HG02981 (cell line): Measurements from ENCODE around the gene RPS15.

ENCODE experiments used
- ATAC-seq: cut with Tn5 transposase; IDR thresholded peaks from one replicate; pipeline ENCODE4 v1.9.1; 2021; ENCODE audit warnings: mild to moderate bottlenecking, moderate library complexity; ENCODE audit not compliant: unreplicated experiment

The RPS15 gene

DNA sequence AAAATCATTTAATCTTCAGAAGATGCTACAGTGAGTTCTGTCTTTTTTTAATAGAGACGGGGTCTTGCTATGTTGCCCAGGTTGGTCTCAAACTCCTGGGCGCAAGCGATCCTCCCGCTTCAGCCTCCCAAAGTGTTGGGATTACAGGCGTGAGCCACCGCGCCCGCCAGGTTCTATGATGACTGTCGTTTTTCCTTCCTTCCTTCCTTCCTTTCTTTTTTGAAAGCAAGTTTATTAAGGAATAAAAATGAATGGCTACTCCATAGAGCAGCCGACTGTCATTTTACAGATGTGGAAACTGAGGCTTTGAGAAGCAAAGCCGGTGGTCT, 36.3 kb upstream of the RPS15 start:
- ATAC-seq, result no peak

DNA sequence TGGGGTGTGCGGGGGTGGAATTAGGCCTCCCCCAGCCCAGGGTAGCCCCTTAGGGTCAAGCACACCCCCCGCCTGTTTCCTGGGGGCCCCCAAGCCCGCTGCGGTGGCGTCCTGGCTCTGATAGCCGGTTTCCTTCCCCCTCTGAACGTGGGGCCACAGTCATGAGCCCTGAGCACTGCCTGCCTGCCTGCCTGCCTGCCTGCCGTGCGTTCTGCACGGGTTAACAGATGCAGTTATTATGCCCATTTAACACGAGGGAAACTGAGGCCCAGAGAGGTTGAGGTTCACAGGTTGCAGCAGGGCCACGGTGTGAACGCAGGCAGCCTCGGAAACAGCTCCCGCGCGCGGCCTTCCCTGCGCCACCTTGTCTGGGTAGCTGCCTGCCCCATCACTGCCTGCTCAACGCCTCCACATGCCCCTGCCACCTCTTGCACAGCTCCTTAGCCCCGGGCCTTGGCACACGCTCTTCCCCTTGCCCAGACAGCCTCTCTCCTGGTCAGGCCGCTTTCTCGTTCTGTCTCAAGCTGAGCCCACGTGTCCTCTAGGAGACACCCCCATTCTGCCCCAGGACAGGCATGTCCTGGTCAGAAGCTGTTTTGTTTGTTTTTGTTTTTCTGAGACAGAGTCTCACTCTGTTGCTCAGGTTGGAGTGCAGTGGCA, 35.7 kb upstream of the RPS15 start:
- no peak for ATAC-seq

- ATAC-seq, result peak; percentile 77
These were observed 31.2 kb upstream of the RPS15 start for GRCh38 chr19:1406774-1407527.

GRCh38 chr19:1407528-1408299, 30.5 kb upstream of the RPS15 start, which contains the start of gene DAZAP1:
TSS of gene DAZAP1 (plus strand) at chr19:1407586. CDS start at chr19:1407774, 188 bp downstream.
- ATAC-seq, result peak; percentile 14

DNA sequence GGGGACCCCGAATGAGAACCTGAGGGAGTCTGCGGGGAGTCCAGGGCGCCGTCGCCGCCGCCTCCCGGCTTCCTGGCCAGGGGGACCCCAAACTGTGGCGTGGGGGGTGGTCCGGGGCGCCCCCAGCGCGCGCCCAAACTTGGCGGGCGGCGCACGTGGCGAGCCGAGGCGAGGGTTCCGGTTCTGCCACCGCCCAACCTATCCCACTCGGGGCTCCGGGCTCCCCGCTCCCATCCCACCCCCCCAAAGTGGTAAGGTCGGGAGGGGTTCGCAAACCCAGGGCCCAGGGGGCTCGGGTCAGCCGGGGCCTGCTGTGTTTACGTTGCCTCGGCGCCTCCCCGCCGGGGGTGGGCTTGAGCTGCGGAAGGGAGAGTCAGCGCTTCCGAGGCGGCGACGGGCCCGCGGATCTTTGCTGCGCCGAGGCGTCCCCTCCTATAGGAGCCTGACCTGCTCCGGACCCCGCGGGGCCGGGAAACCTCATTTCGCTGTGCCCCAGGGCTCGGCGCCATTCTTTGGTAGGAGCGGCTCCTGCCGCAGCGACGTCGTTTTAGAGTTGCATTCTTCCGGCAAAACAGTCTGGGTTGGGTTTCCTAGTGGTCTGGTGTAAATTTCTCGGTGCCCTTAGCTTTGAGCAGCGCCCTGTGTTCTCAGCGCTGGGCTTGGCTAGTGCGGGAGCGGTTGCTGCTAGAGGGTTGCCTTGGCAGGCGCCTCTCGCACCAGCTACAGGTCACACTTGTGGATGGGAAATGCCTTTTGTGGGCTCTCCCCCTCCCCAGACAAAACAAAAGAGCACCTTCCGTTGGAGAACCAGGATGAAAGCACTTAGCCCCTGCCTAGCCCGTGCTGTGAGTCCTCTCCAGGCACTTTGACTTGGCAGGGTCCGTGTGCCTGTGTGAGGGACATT, 29.6 kb upstream of the RPS15 start:
- ATAC-seq, result no peak

DNA sequence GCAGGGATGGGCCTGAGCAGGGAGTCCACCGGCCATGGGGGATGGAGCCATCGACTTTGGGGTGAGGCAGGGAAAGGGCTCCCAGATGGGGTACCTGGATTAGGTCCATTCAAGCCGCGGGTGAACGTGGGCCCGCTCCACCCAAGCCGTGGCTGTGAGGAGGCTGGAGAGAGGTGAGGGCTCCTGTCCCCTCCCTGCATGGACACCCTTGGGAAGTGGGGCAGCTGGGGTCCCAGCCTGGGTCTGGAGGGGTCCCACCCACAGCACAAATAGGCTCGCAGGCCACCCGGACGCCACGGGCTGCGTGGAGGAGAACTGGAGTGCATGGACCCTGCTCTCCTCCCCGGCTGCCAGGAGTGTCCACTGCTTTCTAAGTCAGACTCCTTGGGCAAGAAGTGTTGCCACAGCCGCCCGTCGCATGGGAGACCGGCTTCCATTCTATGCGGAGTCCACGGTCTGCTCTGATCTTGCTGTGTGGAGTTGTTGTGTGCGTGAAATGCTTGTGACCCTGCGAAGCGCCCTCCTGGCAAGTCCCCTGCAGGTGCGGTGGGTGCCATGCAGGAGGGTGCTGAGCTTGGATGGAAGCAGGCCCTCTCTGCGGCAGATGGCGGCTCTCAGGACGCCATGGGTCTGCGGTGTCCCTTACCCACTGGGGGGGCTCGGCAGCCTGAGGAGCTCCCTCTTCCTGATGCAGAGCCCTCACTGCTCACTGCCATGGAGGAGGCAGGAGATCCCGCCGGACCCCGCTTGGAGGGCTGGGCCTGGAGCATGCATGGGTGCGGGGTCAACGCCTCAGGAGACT, 28.8 kb upstream of the RPS15 start:
- ATAC-seq, result no peak

- no peak for ATAC-seq
These were observed 27.9 kb upstream of the RPS15 start for GRCh38 chr19:1410136-1410786.

DNA sequence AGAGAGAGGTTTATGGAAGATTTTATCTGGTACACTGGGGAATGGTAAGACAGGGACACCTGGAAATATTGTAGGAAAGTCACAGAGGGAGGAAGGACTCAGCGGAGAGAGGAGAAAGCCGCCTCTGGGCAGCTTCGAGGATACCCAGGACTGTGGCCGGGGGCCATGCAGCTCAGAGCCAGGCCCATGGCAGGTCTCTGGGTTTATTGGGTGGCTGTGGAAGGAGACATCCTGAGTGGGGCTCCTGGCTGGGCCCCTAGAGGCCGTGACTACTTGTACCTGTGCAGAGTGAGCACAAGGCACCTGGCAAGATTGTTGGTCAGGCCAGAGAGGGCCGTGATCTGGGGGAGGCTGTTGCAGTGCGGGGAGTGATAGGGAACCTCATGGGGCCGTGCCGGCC, 27.4 kb upstream of the RPS15 start:
- ATAC-seq, result no peak

- no peak for ATAC-seq
These were observed 26.7 kb upstream of the RPS15 start for GRCh38 chr19:1411255-1412191.

- no peak for ATAC-seq
These were observed 25.8 kb upstream of the RPS15 start for GRCh38 chr19:1412323-1412923.

- no peak for ATAC-seq
These were observed 25.0 kb upstream of the RPS15 start for GRCh38 chr19:1412995-1413800.

DNA sequence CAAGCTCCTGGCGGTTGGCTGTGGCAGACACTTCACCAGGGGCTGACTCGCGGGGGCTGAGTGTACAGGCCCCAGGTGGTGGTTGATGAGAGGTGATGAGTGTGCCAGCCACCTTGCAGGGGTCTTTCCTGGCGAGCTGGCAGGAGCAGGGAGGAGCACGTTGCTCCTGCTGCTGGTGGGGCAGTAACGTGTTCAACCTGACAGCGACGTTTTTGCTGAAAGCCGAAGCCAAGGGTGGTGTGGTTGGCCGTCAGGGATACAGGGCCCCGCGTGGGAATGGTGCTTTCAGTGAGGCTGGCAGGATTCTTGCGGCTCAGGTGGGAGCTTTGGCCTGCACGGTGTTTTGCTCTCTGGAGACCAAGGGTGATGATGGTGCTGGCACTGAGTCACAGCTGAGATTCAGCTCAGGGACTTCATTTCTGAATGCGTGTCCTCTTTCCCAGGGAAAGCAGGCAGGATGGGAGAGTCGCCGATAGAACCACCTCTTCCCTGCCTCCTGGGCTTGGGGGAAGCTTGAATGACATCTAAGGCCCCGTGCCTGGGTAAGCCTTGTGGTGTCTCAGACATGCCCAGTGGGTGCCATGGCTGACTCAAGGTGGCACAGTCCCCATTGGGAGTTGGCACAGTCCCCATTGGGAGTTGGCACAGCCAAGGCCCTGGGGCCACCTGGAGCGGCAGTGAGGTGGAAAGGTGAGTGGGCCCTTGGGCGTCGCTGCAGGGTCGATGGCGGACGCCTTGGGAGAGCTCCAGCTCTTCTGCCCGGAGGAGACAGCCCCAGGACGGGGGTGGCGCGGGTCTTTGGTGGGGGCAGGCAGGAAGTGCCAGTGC, 22.0 kb upstream of the RPS15 start:
- no peak for ATAC-seq

GRCh38 chr19:1417145-1417544, 21.1 kb upstream of the RPS15 start:
- no peak for ATAC-seq

DNA sequence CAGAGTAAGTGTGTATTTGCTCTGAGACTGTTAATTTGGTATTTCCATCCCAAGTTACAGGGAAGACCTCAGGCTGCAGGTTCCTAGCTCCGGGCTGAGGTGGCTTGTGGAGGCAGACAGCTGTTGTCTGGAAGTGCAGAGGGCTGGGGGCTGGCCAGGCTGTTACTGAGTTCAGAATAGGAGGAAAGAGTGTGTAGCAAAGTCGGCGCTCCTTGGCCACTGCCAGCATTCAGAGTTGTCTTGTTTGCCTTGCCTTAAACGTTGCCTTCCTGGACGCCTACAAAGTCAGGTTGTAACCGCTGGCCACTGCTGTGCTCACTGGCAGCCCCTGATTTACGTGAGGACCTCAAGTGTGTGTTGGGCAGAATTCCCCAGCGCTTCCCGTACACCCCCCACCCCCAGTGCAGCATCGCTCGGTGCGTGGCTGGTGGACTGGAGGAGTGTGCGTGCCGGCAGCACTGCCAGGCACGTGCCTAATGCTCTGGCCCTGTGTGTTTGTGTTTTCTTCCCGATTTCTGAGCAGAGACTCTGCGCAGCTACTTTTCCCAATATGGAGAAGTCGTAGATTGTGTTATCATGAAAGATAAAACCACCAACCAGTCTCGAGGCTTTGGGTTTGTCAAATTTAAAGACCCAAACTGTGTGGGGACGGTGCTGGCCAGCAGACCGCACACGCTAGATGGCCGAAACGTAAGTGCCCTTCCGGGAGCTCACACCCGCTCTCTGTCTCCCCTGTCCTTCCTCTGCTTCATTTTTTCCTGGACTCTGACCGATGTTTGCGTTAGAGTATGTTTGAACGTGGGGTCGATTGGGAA, 20.3 kb upstream of the RPS15 start:
- no peak for ATAC-seq

DNA sequence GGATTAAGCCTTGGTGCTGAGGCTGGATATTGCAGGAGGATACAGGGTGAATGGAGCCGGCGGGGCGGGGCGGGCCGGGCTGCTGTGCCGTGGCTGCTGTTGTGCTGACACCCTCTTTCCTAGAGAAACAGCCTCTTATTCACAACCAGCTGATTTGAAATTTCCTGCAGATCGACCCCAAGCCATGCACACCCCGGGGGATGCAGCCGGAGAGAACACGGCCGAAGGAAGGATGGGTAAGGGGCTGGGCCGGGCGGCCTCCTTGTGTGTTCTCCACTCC, 19.8 kb upstream of the RPS15 start:
- no peak for ATAC-seq
